Uterus (tissue), 4 donors: Measurements from ENCODE around the gene PKMYT1. TPM values are rescaled to one million over a fixed set of nuclear protein-coding genes. Genes with fewer than 3 reads are reported as not detected.

Experiments
- DNase-seq, 2 donors: peaks; one replicate each; pipeline ENCODE4 v3.0.0-alpha.2; 2019 to 2020
- H3K27ac ChIP-seq, 2 donors: fragments of 200-600 bp; sonication (generic); 1 replicate in 1 of 2; 2 replicates in 1 of 2; pipeline ENCODE4 v1.5.1; 2016 to 2018
- H3K27me3 ChIP-seq, 2 donors: fragments of 200-600 bp; sonication (generic); one replicate each; pipeline ENCODE4 v1.5.1; 2018 to 2019; ENCODE audit warnings: control low read depth in 1 of 2
- H3K36me3 ChIP-seq, 2 donors: fragments of 200-600 bp; sonication (generic); one replicate each; pipeline ENCODE4 v1.5.1; 2019; ENCODE audit warnings: control low read depth in 1 of 2
- H3K4me1 ChIP-seq, 2 donors: fragments of 200-600 bp; sonication (generic); one replicate each; pipeline ENCODE4 v1.5.1; 2018 to 2019; ENCODE audit warnings: control low read depth in 1 of 2
- H3K4me3 ChIP-seq, 2 donors: fragments of 200-600 bp; sonication (generic); 1 replicate in 1 of 2; 2 replicates in 1 of 2; pipeline ENCODE4 v1.5.1; 2018 to 2019; ENCODE audit warnings: mild to moderate bottlenecking in 1 of 2
- H3K9me3 ChIP-seq, 2 donors: fragments of 200-600 bp; sonication (generic); one replicate each; pipeline ENCODE4 v1.5.1; 2019; ENCODE audit warnings: control low read depth in 1 of 2
- POLR2A ChIP-seq, 2 donors: fragments of 450-650 bp; IDR thresholded peaks; one replicate each; pipeline ENCODE4 v1.6.1; 2016; ENCODE audit warnings: antibody characterized with exemption in 2 of 2, mild to moderate bottlenecking in 1 of 2, moderate library complexity in 1 of 2
- intact Hi-C: fragments of 100-400 bp; cut with DNase I; formaldehyde crosslinking; loops from one replicate; pipeline ENCODE4 v1.15.1; 2023; ENCODE audit warnings: low total_unique reads
- small RNA-seq: library from RNA; depleted of rRNA; stranded (forward); fragments of <200 nt; gene quantifications from one replicate; pipeline ENCODE3, GENCODE V24; 2016
- total RNA-seq, 4 donors: library from RNA; depleted of rRNA in 3 of 4; stranded (reverse); fragments of >200 nt in 3 of 4; gene quantifications; one replicate each; pipeline versions ENCODE4 v1.1.0 to v1.2.4, GENCODE V29; 2014 to 2023
- TF ChIP-seq, protein P1 (sequence below), 4 experiments: fragments of 200-600 bp in 2 of 4; fragments of 450-650 bp in 2 of 4; sonication (generic) in 2 of 4; IDR thresholded peaks; one replicate each; pipeline ENCODE4 v1.5.1; 2016 to 2019; ENCODE audit warnings: antibody characterized with exemption in 4 of 4, mild to moderate bottlenecking in 2 of 4, moderate library complexity in 1 of 4
- donor health status: DM: yes; HTN: yes; CAD: no.

PKMYT1 gene
- total RNA-seq, 4 donors from 2014 or later = 6.1 TPM; not detected in 3

DNA sequence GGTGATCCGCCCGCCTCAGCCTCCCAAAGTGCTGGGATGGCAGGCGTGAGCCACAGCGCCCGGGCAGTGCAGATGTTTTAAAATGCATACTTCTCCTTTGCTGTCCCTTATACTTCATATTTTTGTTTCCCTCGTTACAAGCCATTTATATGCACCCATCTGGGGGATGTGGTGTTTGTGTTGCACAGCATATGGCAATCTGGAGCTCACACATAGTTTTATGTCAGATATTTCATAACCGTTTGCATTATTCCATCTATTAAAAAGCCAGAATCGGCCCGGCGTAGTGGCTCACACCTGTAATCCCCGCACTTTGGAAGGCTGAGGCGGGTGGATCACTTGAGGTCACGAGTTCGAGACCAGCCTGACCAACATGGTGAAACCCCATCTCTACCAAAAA, 56.8 kb downstream of the PKMYT1 start:
- Histone ChIP-seq H3K9me3 (no peaks in the 10 kb centered on the region), H3K36me3 (no peaks in the 10 kb centered on the region), H3K27me3 (no peaks in the 10 kb centered on the region), H3K4me3 (no peak overlapping the region), H3K4me1 (peaks cover 0 to 6% of the 10 kb centered on the region in 2 donors), H3K27ac (no peak overlapping the region)
- TF ChIP-seq POLR2A (IDR thresholded peaks at IDR 0.05) = no peak
- TF ChIP-seq, protein P1, sequence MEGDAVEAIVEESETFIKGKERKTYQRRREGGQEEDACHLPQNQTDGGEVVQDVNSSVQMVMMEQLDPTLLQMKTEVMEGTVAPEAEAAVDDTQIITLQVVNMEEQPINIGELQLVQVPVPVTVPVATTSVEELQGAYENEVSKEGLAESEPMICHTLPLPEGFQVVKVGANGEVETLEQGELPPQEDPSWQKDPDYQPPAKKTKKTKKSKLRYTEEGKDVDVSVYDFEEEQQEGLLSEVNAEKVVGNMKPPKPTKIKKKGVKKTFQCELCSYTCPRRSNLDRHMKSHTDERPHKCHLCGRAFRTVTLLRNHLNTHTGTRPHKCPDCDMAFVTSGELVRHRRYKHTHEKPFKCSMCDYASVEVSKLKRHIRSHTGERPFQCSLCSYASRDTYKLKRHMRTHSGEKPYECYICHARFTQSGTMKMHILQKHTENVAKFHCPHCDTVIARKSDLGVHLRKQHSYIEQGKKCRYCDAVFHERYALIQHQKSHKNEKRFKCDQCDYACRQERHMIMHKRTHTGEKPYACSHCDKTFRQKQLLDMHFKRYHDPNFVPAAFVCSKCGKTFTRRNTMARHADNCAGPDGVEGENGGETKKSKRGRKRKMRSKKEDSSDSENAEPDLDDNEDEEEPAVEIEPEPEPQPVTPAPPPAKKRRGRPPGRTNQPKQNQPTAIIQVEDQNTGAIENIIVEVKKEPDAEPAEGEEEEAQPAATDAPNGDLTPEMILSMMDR (IDR thresholded peaks at IDR 0.05) = no peak
- no peak for DNase-seq
- intact Hi-C loops = loop anchor here (10.0 kb wide), 1 partner anchor 49 kb away; no protein-coding TSS in a partner anchor

Small RNAs within 50 kb of the gene (small RNA-seq; reads per million reads assigned to genes)
- gene LINC00514 = not detected

Other genes with a start within 250 kb of the PKMYT1 start
- 100 to 1,000 TPM in 3 of 4 donors, 10 to 100 TPM in 1; 92.7 to 900 (median 121) TPM for gene SRRM2, start 227.8 kb downstream of the PKMYT1 start, total RNA-seq
- gene ELOB, start 203.2 kb downstream of the PKMYT1 start, total RNA-seq = 100 to 1,000 TPM in 3 of 4 donors, 10 to 100 TPM in 1; 88.4 to 524 (median 219) TPM
- under 1 TPM in 1 of 4 donors, not detected in 3; 0.21 TPM for gene PRSS33, start 192.9 kb downstream of the PKMYT1 start, total RNA-seq
- gene PRSS41, start 182.0 kb downstream of the PKMYT1 start, total RNA-seq = not detected
- not detected for gene PRSS21, start 163.2 kb downstream of the PKMYT1 start, total RNA-seq
- 10 to 100 TPM in 1 of 4 donors, 1 to 10 TPM in 1, not detected in 2; 1.3 to 15.9 TPM for gene ZG16B, start 150.1 kb downstream of the PKMYT1 start, total RNA-seq
- 1 to 10 TPM in 1 of 4 donors, under 1 TPM in 1, not detected in 2; 0.46 to 2.4 TPM for gene PRSS22, start 122.3 kb downstream of the PKMYT1 start, total RNA-seq
- 100 to 1,000 TPM in 1 of 4 donors, 10 to 100 TPM in 3; 27.9 to 223 (median 40.9) TPM for gene FLYWCH2, start 97.2 kb downstream of the PKMYT1 start, total RNA-seq
- 10 to 100 TPM; 11.5 to 62.3 (median 27.2) TPM for gene FLYWCH1, start 68.5 kb downstream of the PKMYT1 start, total RNA-seq
- gene KREMEN2, start 16.2 kb downstream of the PKMYT1 start, total RNA-seq = under 1 TPM in 1 of 4 donors, not detected in 3; 0.41 TPM
- 1 to 10 TPM in 3 of 4 donors, under 1 TPM in 1; 0.26 to 4.8 (median 2.5) TPM for gene PAQR4, start 11.1 kb downstream of the PKMYT1 start, total RNA-seq
- gene CLDN9, start 32.5 kb upstream of the PKMYT1 start, total RNA-seq = 1 to 10 TPM in 1 of 4 donors, under 1 TPM in 1, not detected in 2; 0.21 to 1.8 TPM
- 1 to 10 TPM in 1 of 4 donors, not detected in 3; 4.1 TPM for gene CLDN6, start 37.7 kb upstream of the PKMYT1 start, total RNA-seq
- 10 to 100 TPM; 12.6 to 76.2 (median 24.0) TPM for gene TNFRSF12A, start 39.9 kb upstream of the PKMYT1 start, total RNA-seq
- gene HCFC1R1, start 43.5 kb upstream of the PKMYT1 start, total RNA-seq = 10 to 100 TPM in 3 of 4 donors, 1 to 10 TPM in 1; 3.6 to 67.5 (median 25.4) TPM
- gene THOC6, start 43.6 kb upstream of the PKMYT1 start, total RNA-seq = 10 to 100 TPM in 3 of 4 donors, 1 to 10 TPM in 1; 3.8 to 29.0 (median 22.3) TPM
- 1 to 10 TPM in 1 of 4 donors, under 1 TPM in 2, not detected in 1; 0.26 to 1.9 (median 0.29) TPM for gene BICDL2, start 56.5 kb upstream of the PKMYT1 start, total RNA-seq
- gene MMP25, start 66.1 kb upstream of the PKMYT1 start, total RNA-seq = 1 to 10 TPM in 1 of 4 donors, under 1 TPM in 1, not detected in 2; 0.21 to 1.1 TPM
- gene IL32, start 85.2 kb upstream of the PKMYT1 start, total RNA-seq = 10 to 100 TPM in 3 of 4 donors, 1 to 10 TPM in 1; 7.5 to 37.1 (median 20.9) TPM
- gene ZSCAN10, start 118.8 kb upstream of the PKMYT1 start, total RNA-seq = not detected
- 10 to 100 TPM; 12.9 to 26.9 (median 18.3) TPM for gene ZNF205, start 132.1 kb upstream of the PKMYT1 start, total RNA-seq
- gene ZNF213, start 154.6 kb upstream of the PKMYT1 start, total RNA-seq = 100 to 1,000 TPM in 1 of 4 donors, 10 to 100 TPM in 1, 1 to 10 TPM in 1, under 1 TPM in 1; 0.77 to 101 (median 11.1) TPM
- gene OR1F1, start 207.8 kb upstream of the PKMYT1 start, total RNA-seq = not detected